RPMI7951 (cell line): Measurements from ENCODE around the gene OR6X1. TPM values are rescaled to one million over a fixed set of nuclear protein-coding genes. Genes with fewer than 3 reads are reported as not detected.

Source experiments
- DNase-seq: peaks from one replicate; pipeline ENCODE4 v3.0.0-alpha.2; 2012; ENCODE audit warnings: low read depth
- total RNA-seq: library from RNA; depleted of rRNA; stranded (reverse); fragments of >200 nt; shearing (Covaris generic); gene quantifications from 2 replicates; pipeline ENCODE4 v1.2.3, GENCODE V29; 2014; rRNA removed

The OR6X1 gene
- total RNA-seq = not detected in 2 replicates

- DNase-seq = no peak
Measured at GRCh38 chr11:123754101-123754568, at the start of gene OR6X1. OR6X1 (minus strand) TSS chr11:123754518; CDS start chr11:123754518, 0 bp downstream.

- no peak for DNase-seq
Measured at GRCh38 chr11:123801765-123802164, 47.4 kb upstream of the OR6X1 start.

- no peak for DNase-seq
Measured at GRCh38 chr11:123800036-123800435, 45.7 kb upstream of the OR6X1 start.

GRCh38 chr11:123799438-123799837 lies 45.1 kb upstream of the OR6X1 start:
- DNase-seq = no peak

GRCh38 chr11:123798513-123799252 lies 44.4 kb upstream of the OR6X1 start:
- no peak for DNase-seq

- no peak for DNase-seq
Measured at GRCh38 chr11:123798079-123798478, 43.8 kb upstream of the OR6X1 start.

- no peak for DNase-seq
Measured at GRCh38 chr11:123797541-123797940, 43.2 kb upstream of the OR6X1 start.

GRCh38 chr11:123797114-123797513 lies 42.8 kb upstream of the OR6X1 start:
- DNase-seq = no peak

GRCh38 chr11:123796226-123796625 lies 41.9 kb upstream of the OR6X1 start:
- no peak for DNase-seq

- DNase-seq = no peak
Measured at GRCh38 chr11:123783536-123783935, 29.2 kb upstream of the OR6X1 start.

GRCh38 chr11:123778511-123778910 lies 24.2 kb upstream of the OR6X1 start:
- DNase-seq = no peak

GRCh38 chr11:123775715-123776549 lies 21.6 kb upstream of the OR6X1 start:
- no peak for DNase-seq

GRCh38 chr11:123775289-123775688 lies 21.0 kb upstream of the OR6X1 start:
- no peak for DNase-seq

GRCh38 chr11:123773959-123774358 lies 19.6 kb upstream of the OR6X1 start:
- no peak for DNase-seq

GRCh38 chr11:123773026-123773425 lies 18.7 kb upstream of the OR6X1 start:
- no peak for DNase-seq

- DNase-seq = no peak
Measured at GRCh38 chr11:123771664-123772063, 17.3 kb upstream of the OR6X1 start.

- DNase-seq = no peak
Measured at GRCh38 chr11:123770712-123771111, 16.4 kb upstream of the OR6X1 start.

GRCh38 chr11:123765601-123766000 lies 11.3 kb upstream of the OR6X1 start:
- DNase-seq = no peak

GRCh38 chr11:123762422-123762821 lies 8.1 kb upstream of the OR6X1 start:
- no peak for DNase-seq

- DNase-seq = no peak
Measured at GRCh38 chr11:123760894-123761293, 6.6 kb upstream of the OR6X1 start.

GRCh38 chr11:123757976-123758375 lies 3.7 kb upstream of the OR6X1 start:
- DNase-seq = no peak

GRCh38 chr11:123755813-123756212 lies 1.5 kb upstream of the OR6X1 start:
- DNase-seq = no peak

- no peak for DNase-seq
Measured at GRCh38 chr11:123755344-123755743, 1.0 kb upstream of the OR6X1 start.
